Osteocyte (in vitro differentiated cells): ENCODE data around the gene OR52B6. TPM values are rescaled to one million over a fixed set of nuclear protein-coding genes. Genes with fewer than 3 reads are reported as not detected.
A peak's percentile ranks its signal among the peaks of the same experiment; 100 is the strongest.
"Not testable (repeated sequence)": the region's sequence is repeated elsewhere in the genome, so short reads cannot be mapped to it uniquely, and the experiment has no call there.

Source experiments
- DNase-seq: peaks from one replicate; pipeline ENCODE4 v3.0.0; 2021; ENCODE audit warnings: mixed read lengths; ENCODE audit not compliant: unreplicated experiment; ENCODE audit errors: extremely low spot score
- H3K27ac Mint-ChIP-seq: one replicate; pipeline ENCODE4 v1.8.0; 2021; ENCODE audit warnings: mild to moderate bottlenecking, mixed read lengths; ENCODE audit not compliant: unreplicated experiment
- H3K27me3 Mint-ChIP-seq: one replicate; pipeline ENCODE4 v1.8.0; 2021; ENCODE audit warnings: mixed read lengths; ENCODE audit not compliant: unreplicated experiment
- H3K36me3 Mint-ChIP-seq: one replicate; pipeline ENCODE4 v1.8.0; 2021; ENCODE audit warnings: mixed read lengths; ENCODE audit not compliant: unreplicated experiment
- H3K4me1 Mint-ChIP-seq: one replicate; pipeline ENCODE4 v1.8.0; 2021; ENCODE audit warnings: mixed read lengths; ENCODE audit not compliant: unreplicated experiment
- H3K4me3 Mint-ChIP-seq: one replicate; pipeline ENCODE4 v1.8.0; 2021; ENCODE audit warnings: mild to moderate bottlenecking, moderate library complexity, mixed read lengths; ENCODE audit not compliant: unreplicated experiment
- H3K9me3 Mint-ChIP-seq: one replicate; pipeline ENCODE4 v1.8.0; 2021; ENCODE audit warnings: mixed read lengths; ENCODE audit not compliant: unreplicated experiment
- CTCF ChIP-seq: fragments of 200-600 bp; sonication (generic); IDR thresholded peaks from 2 replicates; pipeline ENCODE4 v1.5.0; 2021; ENCODE audit warnings: antibody characterized with exemption, mild to moderate bottlenecking, moderate library complexity
- total RNA-seq: library from RNA; stranded (reverse); gene quantifications from 2 replicates; pipeline ENCODE4 v1.2.1, GENCODE V29; 2021

The OR52B6 gene
- total RNA-seq, 1 donor from 2014 or later, result not detected

- DNase-seq, result no peak
- H3K27ac Mint-ChIP-seq, result no peak overlapping the region
- TF ChIP-seq CTCF, result no peak
- H3K27me3 Mint-ChIP-seq, result peaks cover 3% of the 10 kb centered on the region
- H3K9me3 Mint-ChIP-seq, result no peaks in the 10 kb centered on the region
- no peaks in the 10 kb centered on the region for H3K4me1 Mint-ChIP-seq
- H3K4me3 Mint-ChIP-seq, result no peak overlapping the region
- H3K36me3 Mint-ChIP-seq, result no peaks in the 10 kb centered on the region
These were observed 3.6 kb upstream of the OR52B6 start for GRCh38 chr11:5577101-5577500.

GRCh38 chr11:5581014-5581413 lies 337 bp downstream of the OR52B6 start:
- TF ChIP-seq CTCF, result no peak
- Mint-ChIP-seq H3K27me3 (peaks cover 6% of the 10 kb centered on the region), H3K4me3 (no peak overlapping the region), H3K36me3 (no peaks in the 10 kb centered on the region), H3K4me1 (no peaks in the 10 kb centered on the region), H3K9me3 (no peaks in the 10 kb centered on the region), H3K27ac (no peak overlapping the region)
- DNase-seq, result no peak

GRCh38 chr11:5584458-5584857 lies 3.8 kb downstream of the OR52B6 start:
- not testable (repeated sequence) for H3K36me3 Mint-ChIP-seq, H3K27ac Mint-ChIP-seq, H3K9me3 Mint-ChIP-seq, H3K27me3 Mint-ChIP-seq, DNase-seq, H3K4me1 Mint-ChIP-seq, H3K4me3 Mint-ChIP-seq

GRCh38 chr11:5589906-5590305 lies 9.2 kb downstream of the OR52B6 start:
- not testable (repeated sequence) for H3K27me3 Mint-ChIP-seq, H3K27ac Mint-ChIP-seq, H3K36me3 Mint-ChIP-seq, H3K9me3 Mint-ChIP-seq, H3K4me3 Mint-ChIP-seq
- H3K4me1 Mint-ChIP-seq, result peaks cover 16% of the 10 kb centered on the region
- peak; percentile 79 for DNase-seq

GRCh38 chr11:5591613-5592012 lies 10.9 kb downstream of the OR52B6 start:
- DNase-seq, result no peak
- Mint-ChIP-seq H3K4me3 (no peak overlapping the region), H3K4me1 (peaks cover 24% of the 10 kb centered on the region), H3K27me3 (no peaks in the 10 kb centered on the region), H3K27ac (no peak overlapping the region), H3K36me3 (no peaks in the 10 kb centered on the region), H3K9me3 (no peaks in the 10 kb centered on the region)
- no peak for TF ChIP-seq CTCF

- no peaks in the 10 kb centered on the region for H3K9me3 Mint-ChIP-seq
- H3K27ac Mint-ChIP-seq, result peak overlapping the region; percentile 76
- no peak for TF ChIP-seq CTCF
- DNase-seq, result no peak
- no peaks in the 10 kb centered on the region for H3K36me3 Mint-ChIP-seq
- H3K27me3 Mint-ChIP-seq, result no peaks in the 10 kb centered on the region
- peaks cover 34% of the 10 kb centered on the region for H3K4me1 Mint-ChIP-seq
- no peak overlapping the region for H3K4me3 Mint-ChIP-seq
These were observed 11.9 kb downstream of the OR52B6 start for GRCh38 chr11:5592615-5593014.
